ENCODE measurements around the gene PRDM1.

The PRDM1 gene

GRCh38 chr6:106090001-106090400 is 3.9 kb downstream of the PRDM1 start:
- Histone ChIP-seq H3K27ac (ENCODE audit: low read depth, low read length) (no peak overlapping the region), H3K4me1 (ENCODE audit: control insufficient read depth, insufficient read depth, low read length) (peaks cover 6% of the 10 kb centered on the region), H3K4me3 (ENCODE audit: low read length) (no peak overlapping the region), H3K36me3 (ENCODE audit: control insufficient read depth, insufficient read depth, low read length) (no peaks in the 10 kb centered on the region), H3K9ac (ENCODE audit: low read length) (no peak overlapping the region), H3K27me3 (ENCODE audit: control insufficient read depth, insufficient read depth, low read length) (peaks cover 4% of the 10 kb centered on the region)

DNA sequence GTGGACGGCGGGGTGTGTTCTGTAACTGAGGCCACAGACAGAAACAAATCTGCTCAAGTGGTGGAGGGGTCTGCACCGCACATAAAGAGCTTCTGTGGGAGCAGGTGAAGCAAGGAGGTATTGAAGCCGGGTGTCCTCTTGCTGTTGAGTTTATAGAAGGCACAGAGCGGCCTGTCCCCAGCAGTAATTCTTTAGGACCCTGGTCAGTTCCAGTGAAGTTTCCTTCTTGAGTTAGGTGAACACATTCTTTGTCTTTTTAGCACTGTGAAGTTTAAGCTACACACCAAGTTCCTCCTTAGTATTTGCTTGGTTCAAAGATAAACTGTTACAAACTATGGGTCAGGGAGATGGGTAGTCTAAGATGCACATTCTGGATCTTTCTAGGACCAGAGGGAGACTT is 6.1 kb downstream of the PRDM1 start:
- Histone ChIP-seq H3K27ac (ENCODE audit: low read depth, low read length) (no peak overlapping the region), H3K9ac (ENCODE audit: low read length) (no peak overlapping the region), H3K4me1 (ENCODE audit: control insufficient read depth, insufficient read depth, low read length) (no peaks in the 10 kb centered on the region), H3K4me3 (ENCODE audit: low read length) (no peak overlapping the region), H3K27me3 (ENCODE audit: control insufficient read depth, insufficient read depth, low read length) (peaks cover 2% of the 10 kb centered on the region), H3K36me3 (ENCODE audit: control insufficient read depth, insufficient read depth, low read length) (no peaks in the 10 kb centered on the region)

- H3K4me3 ChIP-seq (ENCODE audit: low read length) = no peak overlapping the region
- H3K4me1 ChIP-seq (ENCODE audit: control insufficient read depth, insufficient read depth, low read length) = no peaks in the 10 kb centered on the region
- no peak overlapping the region for H3K9ac ChIP-seq (ENCODE audit: low read length)
- no peaks in the 10 kb centered on the region for H3K27me3 ChIP-seq (ENCODE audit: control insufficient read depth, insufficient read depth, low read length)
- no peak overlapping the region for H3K27ac ChIP-seq (ENCODE audit: low read depth, low read length)
- no peaks in the 10 kb centered on the region for H3K36me3 ChIP-seq (ENCODE audit: control insufficient read depth, insufficient read depth, low read length)
Measured at GRCh38 chr6:106094261-106094963, 8.3 kb downstream of the PRDM1 start.

GRCh38 chr6:106094964-106095335 is 8.8 kb downstream of the PRDM1 start:
- no peak overlapping the region for H3K9ac ChIP-seq (ENCODE audit: low read length)
- H3K27ac ChIP-seq (ENCODE audit: low read depth, low read length) = no peak overlapping the region
- H3K27me3 ChIP-seq (ENCODE audit: control insufficient read depth, insufficient read depth, low read length) = no peaks in the 10 kb centered on the region
- no peaks in the 10 kb centered on the region for H3K36me3 ChIP-seq (ENCODE audit: control insufficient read depth, insufficient read depth, low read length)
- no peak overlapping the region for H3K4me3 ChIP-seq (ENCODE audit: low read length)
- no peaks in the 10 kb centered on the region for H3K4me1 ChIP-seq (ENCODE audit: control insufficient read depth, insufficient read depth, low read length)

DNA sequence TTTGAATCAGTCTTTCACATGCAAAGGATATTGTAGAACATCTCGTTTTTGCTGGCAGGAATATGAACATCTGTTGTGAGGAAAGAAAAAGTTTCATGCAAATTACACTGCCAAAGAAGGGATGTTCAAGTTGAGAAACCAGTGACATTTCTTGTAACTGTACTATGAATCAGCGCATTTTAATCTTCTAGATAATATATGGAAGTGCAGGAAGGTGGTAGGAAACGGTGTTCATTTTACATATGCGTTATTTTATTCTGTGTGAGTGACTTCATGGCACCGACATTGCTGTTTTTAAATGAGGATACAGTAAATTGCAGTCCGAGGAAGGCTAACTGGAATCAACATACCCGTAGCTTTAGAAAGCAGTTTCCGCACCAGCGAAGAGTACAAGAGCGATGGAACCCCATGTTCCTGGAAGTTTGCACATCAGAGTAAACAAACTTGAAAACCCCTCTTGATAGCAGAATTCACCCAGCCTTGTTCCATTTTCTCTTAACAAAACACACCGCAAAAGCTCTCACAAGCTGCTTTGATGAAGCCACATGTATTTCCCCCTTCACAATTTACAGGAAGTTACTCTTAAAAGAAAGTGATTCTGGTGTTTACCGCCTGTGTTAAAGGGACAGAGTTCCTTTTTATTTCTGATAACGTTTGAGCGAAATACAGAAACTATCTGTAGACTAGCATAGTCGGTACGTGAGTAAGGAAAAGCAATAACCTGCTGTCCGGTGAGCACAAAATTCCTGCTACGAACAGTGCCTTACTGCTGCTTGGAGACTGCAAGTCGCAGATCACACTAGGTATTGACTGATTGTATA is 11.5 kb downstream of the PRDM1 start:
- no peaks in the 10 kb centered on the region for H3K27me3 ChIP-seq (ENCODE audit: control insufficient read depth, insufficient read depth, low read length)
- H3K9ac ChIP-seq (ENCODE audit: low read length) = peak overlapping the region; percentile 13
- H3K4me1 ChIP-seq (ENCODE audit: control insufficient read depth, insufficient read depth, low read length) = no peaks in the 10 kb centered on the region
- H3K4me3 ChIP-seq (ENCODE audit: low read length) = peak overlapping the region; percentile 65
- H3K27ac ChIP-seq (ENCODE audit: low read depth, low read length) = peak overlapping the region; percentile 50
- no peaks in the 10 kb centered on the region for H3K36me3 ChIP-seq (ENCODE audit: control insufficient read depth, insufficient read depth, low read length)

GRCh38 chr6:106098383-106099234 is 12.5 kb downstream of the PRDM1 start:
- Histone ChIP-seq H3K9ac (ENCODE audit: low read length) (no peak overlapping the region), H3K4me1 (ENCODE audit: control insufficient read depth, insufficient read depth, low read length) (no peaks in the 10 kb centered on the region), H3K27me3 (ENCODE audit: control insufficient read depth, insufficient read depth, low read length) (no peaks in the 10 kb centered on the region), H3K36me3 (ENCODE audit: control insufficient read depth, insufficient read depth, low read length) (no peaks in the 10 kb centered on the region), H3K4me3 (ENCODE audit: low read length) (peak overlapping the region; percentile 65), H3K27ac (ENCODE audit: low read depth, low read length) (no peak overlapping the region)

GRCh38 chr6:106099235-106099537 is 13.1 kb downstream of the PRDM1 start:
- Histone ChIP-seq H3K4me3 (ENCODE audit: low read length) (peak overlapping the region; percentile 65), H3K27ac (ENCODE audit: low read depth, low read length) (no peak overlapping the region), H3K4me1 (ENCODE audit: control insufficient read depth, insufficient read depth, low read length) (no peaks in the 10 kb centered on the region), H3K27me3 (ENCODE audit: control insufficient read depth, insufficient read depth, low read length) (no peaks in the 10 kb centered on the region), H3K36me3 (ENCODE audit: control insufficient read depth, insufficient read depth, low read length) (no peaks in the 10 kb centered on the region), H3K9ac (ENCODE audit: low read length) (no peak overlapping the region)

DNA sequence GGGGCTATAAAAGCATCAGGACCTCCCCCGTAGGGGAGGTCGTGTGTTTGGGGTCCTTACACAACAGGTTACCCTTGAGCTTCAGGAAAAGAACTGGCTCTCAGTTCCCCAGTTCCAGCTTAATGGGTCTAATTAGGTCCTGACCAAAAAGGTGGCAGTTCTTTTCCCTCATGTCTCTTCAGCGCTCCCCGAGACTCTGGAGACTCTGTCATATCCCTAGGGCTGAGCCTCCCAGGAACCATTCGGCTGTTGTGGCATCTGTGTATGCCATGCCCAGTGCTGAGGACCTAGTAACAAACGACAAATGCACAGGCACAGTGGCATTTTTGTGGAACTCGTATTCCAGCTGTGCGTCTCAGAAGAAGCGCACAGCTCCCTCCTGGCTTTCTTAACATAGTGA is 14.6 kb downstream of the PRDM1 start:
- H3K4me1 ChIP-seq (ENCODE audit: control insufficient read depth, insufficient read depth, low read length) = no peaks in the 10 kb centered on the region
- H3K27ac ChIP-seq (ENCODE audit: low read depth, low read length) = no peak overlapping the region
- peak overlapping the region; percentile 29 for H3K4me3 ChIP-seq (ENCODE audit: low read length)
- H3K27me3 ChIP-seq (ENCODE audit: control insufficient read depth, insufficient read depth, low read length) = no peaks in the 10 kb centered on the region
- H3K9ac ChIP-seq (ENCODE audit: low read length) = no peak overlapping the region
- H3K36me3 ChIP-seq (ENCODE audit: control insufficient read depth, insufficient read depth, low read length) = no peaks in the 10 kb centered on the region

GRCh38 chr6:106101466-106101865 is 15.3 kb downstream of the PRDM1 start:
- Histone ChIP-seq H3K27ac (ENCODE audit: low read depth, low read length) (no peak overlapping the region), H3K4me1 (ENCODE audit: control insufficient read depth, insufficient read depth, low read length) (no peaks in the 10 kb centered on the region), H3K4me3 (ENCODE audit: low read length) (no peak overlapping the region), H3K27me3 (ENCODE audit: control insufficient read depth, insufficient read depth, low read length) (no peaks in the 10 kb centered on the region), H3K9ac (ENCODE audit: low read length) (no peak overlapping the region), H3K36me3 (ENCODE audit: control insufficient read depth, insufficient read depth, low read length) (no peaks in the 10 kb centered on the region)

- H3K9ac ChIP-seq (ENCODE audit: low read length) = no peak overlapping the region
- H3K4me1 ChIP-seq (ENCODE audit: control insufficient read depth, insufficient read depth, low read length) = no peaks in the 10 kb centered on the region
- H3K4me3 ChIP-seq (ENCODE audit: low read length) = no peak overlapping the region
- H3K27ac ChIP-seq (ENCODE audit: low read depth, low read length) = no peak overlapping the region
- H3K36me3 ChIP-seq (ENCODE audit: control insufficient read depth, insufficient read depth, low read length) = no peaks in the 10 kb centered on the region
- no peaks in the 10 kb centered on the region for H3K27me3 ChIP-seq (ENCODE audit: control insufficient read depth, insufficient read depth, low read length)
Measured at GRCh38 chr6:106102034-106102433, 15.9 kb downstream of the PRDM1 start.

DNA sequence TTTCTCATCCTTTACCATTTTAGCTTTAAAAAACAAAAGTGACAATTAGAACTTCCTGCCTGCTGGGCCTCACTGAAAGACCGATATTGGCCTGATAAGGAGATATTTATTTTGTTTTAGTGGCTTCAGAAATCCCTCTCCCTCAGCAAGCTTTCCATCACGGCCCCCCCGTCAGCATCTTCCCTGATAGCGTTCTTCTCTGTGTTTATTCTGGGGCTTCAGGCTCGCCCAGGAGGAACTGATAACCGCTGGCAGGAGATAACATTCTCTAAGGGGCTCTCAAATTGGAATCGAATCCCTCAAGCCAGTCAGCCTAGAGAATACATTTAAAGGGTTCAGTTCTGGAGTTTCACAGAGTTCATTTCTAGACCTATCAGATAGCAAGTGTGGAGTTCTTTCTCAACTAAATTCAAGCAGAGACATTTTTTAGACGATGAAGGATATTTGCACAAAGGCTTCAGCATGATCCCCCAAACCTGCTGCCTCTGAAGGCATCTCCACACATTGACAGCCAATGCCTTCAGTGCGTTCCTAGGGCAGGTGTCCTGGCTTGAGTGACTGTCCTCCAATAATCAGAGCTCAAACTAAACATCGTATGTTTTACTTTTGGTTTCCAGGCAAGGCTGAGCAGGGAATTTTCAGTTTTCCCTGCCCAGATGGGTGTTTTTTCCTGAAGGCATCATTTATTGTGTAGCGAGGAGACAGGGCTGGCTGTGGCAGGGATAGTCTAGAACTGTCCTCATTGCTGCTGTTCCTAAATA is 17.0 kb downstream of the PRDM1 start:
- H3K4me1 ChIP-seq (ENCODE audit: control insufficient read depth, insufficient read depth, low read length) = no peaks in the 10 kb centered on the region
- no peaks in the 10 kb centered on the region for H3K27me3 ChIP-seq (ENCODE audit: control insufficient read depth, insufficient read depth, low read length)
- H3K36me3 ChIP-seq (ENCODE audit: control insufficient read depth, insufficient read depth, low read length) = no peaks in the 10 kb centered on the region
- H3K27ac ChIP-seq (ENCODE audit: low read depth, low read length) = no peak overlapping the region
- H3K9ac ChIP-seq (ENCODE audit: low read length) = no peak overlapping the region
- H3K4me3 ChIP-seq (ENCODE audit: low read length) = peak overlapping the region; percentile 7

DNA sequence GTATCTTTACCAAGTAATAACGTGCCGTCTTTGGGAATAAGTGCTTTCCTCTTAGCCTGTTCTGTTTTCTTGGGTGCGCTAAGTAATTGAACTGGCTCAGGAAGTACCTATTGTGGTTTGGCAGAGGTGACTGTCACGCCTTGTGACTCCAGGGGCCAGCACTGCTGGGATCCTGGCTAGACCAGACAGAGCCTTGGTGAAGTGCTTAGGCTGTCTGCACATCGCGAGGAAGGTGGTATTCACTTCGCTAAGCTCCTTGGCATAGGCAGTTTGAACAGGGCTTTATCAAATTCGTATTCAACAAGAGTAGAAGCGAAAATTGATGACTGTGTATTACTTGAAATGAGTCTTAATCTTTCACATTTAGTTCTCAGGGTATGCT is 17.6 kb downstream of the PRDM1 start:
- H3K4me3 ChIP-seq (ENCODE audit: low read length) = peak overlapping the region; percentile 7
- no peaks in the 10 kb centered on the region for H3K36me3 ChIP-seq (ENCODE audit: control insufficient read depth, insufficient read depth, low read length)

More for the DNA sequence above, 17.6 kb downstream of the PRDM1 start:
- Histone ChIP-seq H3K9ac (ENCODE audit: low read length) (no peak overlapping the region), H3K4me1 (ENCODE audit: control insufficient read depth, insufficient read depth, low read length) (no peaks in the 10 kb centered on the region), H3K27ac (ENCODE audit: low read depth, low read length) (no peak overlapping the region), H3K27me3 (ENCODE audit: control insufficient read depth, insufficient read depth, low read length) (no peaks in the 10 kb centered on the region)
